Measurements from ENCODE around the gene BABAM1. TPM values are rescaled to one million over a fixed set of nuclear protein-coding genes. Genes with fewer than 3 reads are reported as not detected.

Gene BABAM1
- total and polyA plus RNA-seq, 10 of the 15 experiments (the other 5 are each of a cell fraction or from before 2014, with no cell fraction given), result 11.9 to 154 (median 103) TPM

GRCh38 chr19:17244618-17245534 is 22.4 kb upstream of the BABAM1 start (continued):
- TF ChIP-seq DPF2 (IDR thresholded peaks at IDR 0.05) (peak; percentile 77), FOXM1 (IDR thresholded peaks at IDR 0.05; ENCODE audit: low read depth, low read length) (no peak), NKRF (conservative IDR thresholded peaks at IDR 0.05) (no peak), NR2F1 (conservative IDR thresholded peaks at IDR 0.05) (peak; percentile 44), EED (IDR thresholded peaks at IDR 0.05; ENCODE audit: low read depth) (no peak), POU2F2 (IDR thresholded peaks at IDR 0.05; ENCODE audit: borderline replicate concordance, low read depth, low read length) (no peak), SMAD1 (IDR thresholded peaks at IDR 0.05; ENCODE audit: low read depth, partially characterized antibody) (no peak), HCFC1 (IDR thresholded peaks at IDR 0.05; ENCODE audit: low read length) (no peak), ZNF622 (IDR thresholded peaks at IDR 0.05) (no peak), YBX1 (IDR thresholded peaks at IDR 0.05) (no peak), RCOR1 (conservative IDR thresholded peaks at IDR 0.05; ENCODE audit: low read depth, low read length) (no peak)
- TF ChIP-seq, protein P1, sequence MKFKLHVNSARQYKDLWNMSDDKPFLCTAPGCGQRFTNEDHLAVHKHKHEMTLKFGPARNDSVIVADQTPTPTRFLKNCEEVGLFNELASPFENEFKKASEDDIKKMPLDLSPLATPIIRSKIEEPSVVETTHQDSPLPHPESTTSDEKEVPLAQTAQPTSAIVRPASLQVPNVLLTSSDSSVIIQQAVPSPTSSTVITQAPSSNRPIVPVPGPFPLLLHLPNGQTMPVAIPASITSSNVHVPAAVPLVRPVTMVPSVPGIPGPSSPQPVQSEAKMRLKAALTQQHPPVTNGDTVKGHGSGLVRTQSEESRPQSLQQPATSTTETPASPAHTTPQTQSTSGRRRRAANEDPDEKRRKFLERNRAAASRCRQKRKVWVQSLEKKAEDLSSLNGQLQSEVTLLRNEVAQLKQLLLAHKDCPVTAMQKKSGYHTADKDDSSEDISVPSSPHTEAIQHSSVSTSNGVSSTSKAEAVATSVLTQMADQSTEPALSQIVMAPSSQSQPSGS (IDR thresholded peaks at IDR 0.05; ENCODE audit: low read length), result no peak
- TF ChIP-seq, protein P2, sequence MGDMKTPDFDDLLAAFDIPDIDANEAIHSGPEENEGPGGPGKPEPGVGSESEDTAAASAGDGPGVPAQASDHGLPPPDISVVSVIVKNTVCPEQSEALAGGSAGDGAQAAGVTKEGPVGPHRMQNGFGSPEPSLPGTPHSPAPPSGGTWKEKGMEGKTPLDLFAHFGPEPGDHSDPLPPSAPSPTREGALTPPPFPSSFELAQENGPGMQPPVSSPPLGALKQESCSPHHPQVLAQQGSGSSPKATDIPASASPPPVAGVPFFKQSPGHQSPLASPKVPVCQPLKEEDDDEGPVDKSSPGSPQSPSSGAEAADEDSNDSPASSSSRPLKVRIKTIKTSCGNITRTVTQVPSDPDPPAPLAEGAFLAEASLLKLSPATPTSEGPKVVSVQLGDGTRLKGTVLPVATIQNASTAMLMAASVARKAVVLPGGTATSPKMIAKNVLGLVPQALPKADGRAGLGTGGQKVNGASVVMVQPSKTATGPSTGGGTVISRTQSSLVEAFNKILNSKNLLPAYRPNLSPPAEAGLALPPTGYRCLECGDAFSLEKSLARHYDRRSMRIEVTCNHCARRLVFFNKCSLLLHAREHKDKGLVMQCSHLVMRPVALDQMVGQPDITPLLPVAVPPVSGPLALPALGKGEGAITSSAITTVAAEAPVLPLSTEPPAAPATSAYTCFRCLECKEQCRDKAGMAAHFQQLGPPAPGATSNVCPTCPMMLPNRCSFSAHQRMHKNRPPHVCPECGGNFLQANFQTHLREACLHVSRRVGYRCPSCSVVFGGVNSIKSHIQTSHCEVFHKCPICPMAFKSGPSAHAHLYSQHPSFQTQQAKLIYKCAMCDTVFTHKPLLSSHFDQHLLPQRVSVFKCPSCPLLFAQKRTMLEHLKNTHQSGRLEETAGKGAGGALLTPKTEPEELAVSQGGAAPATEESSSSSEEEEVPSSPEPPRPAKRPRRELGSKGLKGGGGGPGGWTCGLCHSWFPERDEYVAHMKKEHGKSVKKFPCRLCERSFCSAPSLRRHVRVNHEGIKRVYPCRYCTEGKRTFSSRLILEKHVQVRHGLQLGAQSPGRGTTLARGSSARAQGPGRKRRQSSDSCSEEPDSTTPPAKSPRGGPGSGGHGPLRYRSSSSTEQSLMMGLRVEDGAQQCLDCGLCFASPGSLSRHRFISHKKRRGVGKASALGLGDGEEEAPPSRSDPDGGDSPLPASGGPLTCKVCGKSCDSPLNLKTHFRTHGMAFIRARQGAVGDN (IDR thresholded peaks at IDR 0.05), result no peak

Data from GM12878 (cell line).